GM23338 (cell line): ENCODE measurements around the gene CLCN2. TPM values are rescaled to one million over a fixed set of nuclear protein-coding genes. Genes with fewer than 3 reads are reported as not detected.

Experiments
- ATAC-seq: fragments of 200-7000 bp; cut with Tn5 transposase; 3 replicates; pipeline ENCODE4 v1.9.1; 2020
- DNase-seq: peaks from one replicate; pipeline ENCODE4 v3.0.0-alpha.2; 2015; ENCODE audit warnings: low spot score
- H2AFZ ChIP-seq: fragments of 200-600 bp; sonication (generic); 2 replicates; pipeline ENCODE4 v1.8.0; 2016; ENCODE audit warnings: antibody characterized with exemption, mild to moderate bottlenecking, moderate library complexity
- H3F3A ChIP-seq: fragments of 200-600 bp; sonication (generic); replicated peaks from 2 replicates; pipeline ENCODE4 v1.8.0; 2017; ENCODE audit warnings: antibody characterized with exemption, mixed run types, low read depth
- H3K27ac ChIP-seq: fragments of 200-600 bp; sonication (generic); 2 replicates; pipeline ENCODE4 v1.6.1; 2016; ENCODE audit warnings: low read depth
- H3K27me3 ChIP-seq: fragments of 200-600 bp; sonication (generic); 2 replicates; pipeline ENCODE4 v1.8.0; 2016; ENCODE audit warnings: mild to moderate bottlenecking, mixed run types, moderate library complexity; ENCODE audit not compliant: insufficient read depth
- H3K36me3 ChIP-seq: fragments of 200-600 bp; sonication (generic); 2 replicates; pipeline ENCODE4 v1.8.0; 2016; ENCODE audit warnings: mild to moderate bottlenecking; ENCODE audit not compliant: insufficient read depth
- H3K4me1 ChIP-seq: fragments of 200-600 bp; sonication (generic); 2 replicates; pipeline ENCODE4 v1.8.0; 2016; ENCODE audit warnings: mild to moderate bottlenecking, moderate library complexity; ENCODE audit not compliant: insufficient read depth
- H3K4me2 ChIP-seq: fragments of 200-600 bp; sonication (generic); 2 replicates; pipeline ENCODE4 v1.7.1; 2017; ENCODE audit warnings: mixed run types
- H3K4me3 ChIP-seq: fragments of 200-600 bp; sonication (generic); 2 replicates; pipeline ENCODE4 v1.6.1; 2016; ENCODE audit warnings: mixed run types
- H3K79me2 ChIP-seq: fragments of 200-600 bp; sonication (generic); replicated peaks from 2 replicates; pipeline ENCODE4 v1.8.0; 2017; ENCODE audit warnings: mild to moderate bottlenecking; ENCODE audit not compliant: insufficient read depth
- H3K9me2 ChIP-seq: fragments of 200-600 bp; sonication (generic); 2 replicates; pipeline ENCODE4 v1.8.0; 2017; ENCODE audit not compliant: insufficient read depth
- H4K20me1 ChIP-seq: fragments of 200-600 bp; sonication (generic); replicated peaks from 2 replicates; pipeline ENCODE4 v1.8.0; 2017; ENCODE audit warnings: mild to moderate bottlenecking; ENCODE audit not compliant: insufficient read depth
- H3K27ac Mint-ChIP-seq: 2 replicates; pipeline ENCODE4 v1.8.0; 2020; ENCODE audit warnings: inconsistent platforms, mild to moderate bottlenecking, moderate library complexity, mixed read lengths
- H3K27me3 Mint-ChIP-seq: 3 replicates; pipeline ENCODE4 v1.8.0; 2022; ENCODE audit warnings: low read depth, mild to moderate bottlenecking, moderate library complexity, mixed read lengths, inconsistent platforms; ENCODE audit not compliant: insufficient read depth, poor library complexity
- H3K36me3 Mint-ChIP-seq: 3 replicates; pipeline ENCODE4 v1.8.0; 2021; ENCODE audit warnings: low read depth, mild to moderate bottlenecking, inconsistent platforms, moderate library complexity, mixed read lengths
- H3K4me1 Mint-ChIP-seq: 3 replicates; pipeline ENCODE4 v1.8.0; 2020; ENCODE audit warnings: mild to moderate bottlenecking, inconsistent platforms, mixed read lengths
- H3K4me3 Mint-ChIP-seq: 3 replicates; pipeline ENCODE4 v1.8.0; 2021; ENCODE audit warnings: moderate library complexity, mild to moderate bottlenecking, inconsistent platforms, mixed read lengths
- H3K9me3 Mint-ChIP-seq: 3 replicates; pipeline ENCODE4 v1.8.0; 2020; ENCODE audit warnings: moderate library complexity, mild to moderate bottlenecking, inconsistent platforms, mixed read lengths
- CREB1 ChIP-seq: fragments of 250-450 bp; sonication (Bioruptor Pico); IDR thresholded peaks from 2 replicates; pipeline ENCODE4 v1.5.0; 2020; ENCODE audit warnings: low read depth, mild to moderate bottlenecking, moderate library complexity
- EZH2phosphoT487 ChIP-seq: fragments of 200-600 bp; sonication (generic); IDR thresholded peaks from one replicate; pipeline ENCODE4 v1.8.1; 2018; ENCODE audit warnings: antibody characterized with exemption; ENCODE audit not compliant: unreplicated experiment
- JUNB ChIP-seq: IDR thresholded peaks from one replicate; pipeline ENCODE4 v1.6.1; 2016; ENCODE audit warnings: antibody characterized with exemption; ENCODE audit not compliant: unreplicated experiment
- NANOG ChIP-seq: IDR thresholded peaks from 2 replicates; pipeline ENCODE4 v1.6.1; 2016; ENCODE audit warnings: antibody characterized with exemption, borderline replicate concordance
- POLR2AphosphoS5 ChIP-seq: IDR thresholded peaks from 2 replicates; pipeline ENCODE4 v1.6.1; 2016; ENCODE audit warnings: antibody characterized with exemption, low read depth
- STAT1 ChIP-seq: IDR thresholded peaks from one replicate; pipeline ENCODE4 v1.6.1; 2016; ENCODE audit warnings: antibody characterized with exemption; ENCODE audit not compliant: unreplicated experiment
- ZNF331 ChIP-seq: fragments of 250-450 bp; sonication (Bioruptor Pico); IDR thresholded peaks from 2 replicates; pipeline ENCODE4 v1.5.0; 2020; ENCODE audit warnings: low read depth, mild to moderate bottlenecking, moderate library complexity
- polyA plus RNA-seq: library from polyadenylated mRNA; unstranded; fragments of >200 nt; fragmentation: Nextera tagmentation; extraction: Ambion mirVana; gene quantifications from 2 replicates; pipeline ENCODE4 v1.2.1, GENCODE V29; 2016
- total RNA-seq: library from RNA; depleted of rRNA; stranded (reverse); fragments of >200 nt; shearing (Covaris generic); gene quantifications from 2 replicates; pipeline ENCODE4 v1.2.3, GENCODE V29; 2014
- TF ChIP-seq, protein P1 (sequence below): IDR thresholded peaks from 2 replicates; pipeline ENCODE4 v1.6.1; 2016; ENCODE audit warnings: antibody characterized with exemption
- TF ChIP-seq, protein P2 (sequence below): IDR thresholded peaks from one replicate; pipeline ENCODE4 v1.6.1; 2018; ENCODE audit warnings: antibody characterized with exemption; ENCODE audit not compliant: unreplicated experiment
- TF ChIP-seq, protein P3 (sequence below), 2 experiments: fragments of 200-600 bp in 1 of 2; sonication (generic) in 1 of 2; conservative IDR thresholded peaks; 2 replicates each; pipeline versions ENCODE4 v1.5.1 to v1.6.1; 2016 to 2017; ENCODE audit warnings: antibody characterized with exemption in 2 of 2, low read depth in 2 of 2, mild to moderate bottlenecking in 2 of 2, moderate library complexity in 1 of 2

The CLCN2 gene
- total and polyA plus RNA-seq, 2 experiments from 2014 or later: 7.0 to 9.2 TPM

DNA sequence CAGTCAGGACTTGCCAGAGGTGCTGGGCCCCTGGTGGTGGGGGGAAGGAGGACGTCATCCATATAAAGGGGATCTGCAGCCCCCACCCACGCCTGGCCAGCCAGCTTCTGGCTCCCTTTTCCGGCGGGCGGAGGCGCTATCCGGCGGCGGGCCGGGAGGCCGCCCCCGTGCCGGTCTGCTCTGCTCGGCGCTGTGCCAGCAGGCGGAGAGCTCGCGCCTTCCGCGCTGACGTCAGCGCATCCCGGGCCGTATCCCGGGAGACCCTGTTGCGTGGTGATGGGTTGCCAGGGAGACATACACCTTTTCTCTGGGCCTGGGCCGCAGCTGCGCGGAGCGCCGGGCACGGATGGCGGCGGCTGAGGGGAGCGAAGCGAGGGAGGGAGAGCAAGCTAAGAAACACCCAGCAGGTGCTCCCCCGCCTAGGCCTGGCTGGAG is 22.9 kb downstream of the CLCN2 start:
- peak overlapping the region; percentile 90 for H3K4me2 ChIP-seq

More for the DNA sequence above, 22.9 kb downstream of the CLCN2 start:
- Mint-ChIP-seq H3K27me3 (peaks cover 34% of the 10 kb centered on the region), H3K36me3 (peaks cover 32% of the 10 kb centered on the region), H3K4me1 (peaks cover 42% of the 10 kb centered on the region), H3K9me3 (peaks cover 3% of the 10 kb centered on the region; the same call in 1 of the 3 replicates), H3K4me3 (peak overlapping the region; percentile 87), H3K27ac (peak overlapping the region; percentile 76)
- peak; percentile 93 for DNase-seq
- Histone ChIP-seq H3K9me2 (no peaks in the 10 kb centered on the region), H3K36me3 (0 out of 2 replicates have a peak, but pooled peaks cover 9% of the 10 kb centered on the region), H3K27ac (peak overlapping the region; percentile 39; the same call in 1 of the 2 replicates), H3K4me3 (peak overlapping the region; percentile 57), H3F3A (peaks cover 30% of the 10 kb centered on the region), H3K4me1 (peaks cover 27% of the 10 kb centered on the region), H3K27me3 (no peaks in the 10 kb centered on the region), H3K79me2 (peaks cover 28% of the 10 kb centered on the region), H4K20me1 (peaks cover 21% of the 10 kb centered on the region), H2AFZ (no peak overlapping the region)
- TF ChIP-seq ZNF331 (CRISPR knock-in tag) (no peak), JUNB (no peak), STAT1 (no peak), POLR2AphosphoS5 (no peak), CREB1 (peak; percentile 91), NANOG (no peak), EZH2phosphoT487 (no peak)
- TF ChIP-seq, protein P1, sequence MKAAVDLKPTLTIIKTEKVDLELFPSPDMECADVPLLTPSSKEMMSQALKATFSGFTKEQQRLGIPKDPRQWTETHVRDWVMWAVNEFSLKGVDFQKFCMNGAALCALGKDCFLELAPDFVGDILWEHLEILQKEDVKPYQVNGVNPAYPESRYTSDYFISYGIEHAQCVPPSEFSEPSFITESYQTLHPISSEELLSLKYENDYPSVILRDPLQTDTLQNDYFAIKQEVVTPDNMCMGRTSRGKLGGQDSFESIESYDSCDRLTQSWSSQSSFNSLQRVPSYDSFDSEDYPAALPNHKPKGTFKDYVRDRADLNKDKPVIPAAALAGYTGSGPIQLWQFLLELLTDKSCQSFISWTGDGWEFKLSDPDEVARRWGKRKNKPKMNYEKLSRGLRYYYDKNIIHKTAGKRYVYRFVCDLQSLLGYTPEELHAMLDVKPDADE: no peak
- TF ChIP-seq, protein P2, sequence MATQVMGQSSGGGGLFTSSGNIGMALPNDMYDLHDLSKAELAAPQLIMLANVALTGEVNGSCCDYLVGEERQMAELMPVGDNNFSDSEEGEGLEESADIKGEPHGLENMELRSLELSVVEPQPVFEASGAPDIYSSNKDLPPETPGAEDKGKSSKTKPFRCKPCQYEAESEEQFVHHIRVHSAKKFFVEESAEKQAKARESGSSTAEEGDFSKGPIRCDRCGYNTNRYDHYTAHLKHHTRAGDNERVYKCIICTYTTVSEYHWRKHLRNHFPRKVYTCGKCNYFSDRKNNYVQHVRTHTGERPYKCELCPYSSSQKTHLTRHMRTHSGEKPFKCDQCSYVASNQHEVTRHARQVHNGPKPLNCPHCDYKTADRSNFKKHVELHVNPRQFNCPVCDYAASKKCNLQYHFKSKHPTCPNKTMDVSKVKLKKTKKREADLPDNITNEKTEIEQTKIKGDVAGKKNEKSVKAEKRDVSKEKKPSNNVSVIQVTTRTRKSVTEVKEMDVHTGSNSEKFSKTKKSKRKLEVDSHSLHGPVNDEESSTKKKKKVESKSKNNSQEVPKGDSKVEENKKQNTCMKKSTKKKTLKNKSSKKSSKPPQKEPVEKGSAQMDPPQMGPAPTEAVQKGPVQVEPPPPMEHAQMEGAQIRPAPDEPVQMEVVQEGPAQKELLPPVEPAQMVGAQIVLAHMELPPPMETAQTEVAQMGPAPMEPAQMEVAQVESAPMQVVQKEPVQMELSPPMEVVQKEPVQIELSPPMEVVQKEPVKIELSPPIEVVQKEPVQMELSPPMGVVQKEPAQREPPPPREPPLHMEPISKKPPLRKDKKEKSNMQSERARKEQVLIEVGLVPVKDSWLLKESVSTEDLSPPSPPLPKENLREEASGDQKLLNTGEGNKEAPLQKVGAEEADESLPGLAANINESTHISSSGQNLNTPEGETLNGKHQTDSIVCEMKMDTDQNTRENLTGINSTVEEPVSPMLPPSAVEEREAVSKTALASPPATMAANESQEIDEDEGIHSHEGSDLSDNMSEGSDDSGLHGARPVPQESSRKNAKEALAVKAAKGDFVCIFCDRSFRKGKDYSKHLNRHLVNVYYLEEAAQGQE: no peak
- TF ChIP-seq, protein P3, sequence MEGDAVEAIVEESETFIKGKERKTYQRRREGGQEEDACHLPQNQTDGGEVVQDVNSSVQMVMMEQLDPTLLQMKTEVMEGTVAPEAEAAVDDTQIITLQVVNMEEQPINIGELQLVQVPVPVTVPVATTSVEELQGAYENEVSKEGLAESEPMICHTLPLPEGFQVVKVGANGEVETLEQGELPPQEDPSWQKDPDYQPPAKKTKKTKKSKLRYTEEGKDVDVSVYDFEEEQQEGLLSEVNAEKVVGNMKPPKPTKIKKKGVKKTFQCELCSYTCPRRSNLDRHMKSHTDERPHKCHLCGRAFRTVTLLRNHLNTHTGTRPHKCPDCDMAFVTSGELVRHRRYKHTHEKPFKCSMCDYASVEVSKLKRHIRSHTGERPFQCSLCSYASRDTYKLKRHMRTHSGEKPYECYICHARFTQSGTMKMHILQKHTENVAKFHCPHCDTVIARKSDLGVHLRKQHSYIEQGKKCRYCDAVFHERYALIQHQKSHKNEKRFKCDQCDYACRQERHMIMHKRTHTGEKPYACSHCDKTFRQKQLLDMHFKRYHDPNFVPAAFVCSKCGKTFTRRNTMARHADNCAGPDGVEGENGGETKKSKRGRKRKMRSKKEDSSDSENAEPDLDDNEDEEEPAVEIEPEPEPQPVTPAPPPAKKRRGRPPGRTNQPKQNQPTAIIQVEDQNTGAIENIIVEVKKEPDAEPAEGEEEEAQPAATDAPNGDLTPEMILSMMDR (conservative IDR thresholded peaks at IDR 0.05; ENCODE audit: low read depth in 2 of 2): peak in 1 of 2 experiments; percentile 25; a peak in 1 of 4 replicates
- peak; percentile 61 for ATAC-seq
